Neural crest cell (in vitro differentiated cells): ENCODE results near the gene EOGT. TPM values are rescaled to one million over a fixed set of nuclear protein-coding genes. Genes with fewer than 3 reads are reported as not detected.

Experiments
- DNase-seq: peaks from one replicate; pipeline ENCODE4 v3.0.0; 2021; ENCODE audit warnings: low read depth, mixed read lengths, low spot score
- H3K27ac Mint-ChIP-seq: one replicate; pipeline ENCODE4 v1.8.0; 2021; ENCODE audit warnings: mild to moderate bottlenecking, mixed read lengths; ENCODE audit not compliant: unreplicated experiment
- H3K27me3 Mint-ChIP-seq: 2 replicates; pipeline ENCODE4 v1.8.0; 2021; ENCODE audit warnings: low read depth, mild to moderate bottlenecking, mixed read lengths
- H3K36me3 Mint-ChIP-seq: 2 replicates; pipeline ENCODE4 v1.8.0; 2021; ENCODE audit warnings: low read depth, mild to moderate bottlenecking, mixed read lengths
- H3K4me1 Mint-ChIP-seq: 2 replicates; pipeline ENCODE4 v1.8.0; 2021; ENCODE audit warnings: mixed read lengths
- H3K4me3 Mint-ChIP-seq: one replicate; pipeline ENCODE4 v1.8.0; 2021; ENCODE audit warnings: mild to moderate bottlenecking, mixed read lengths
- H3K9me3 Mint-ChIP-seq: 2 replicates; pipeline ENCODE4 v1.8.0; 2021; ENCODE audit warnings: mixed read lengths
- CTCF ChIP-seq: fragments of 200-600 bp; sonication (generic); conservative IDR thresholded peaks from 2 replicates; pipeline ENCODE4 v1.5.0; 2021; ENCODE audit warnings: antibody characterized with exemption, mild to moderate bottlenecking
- total RNA-seq: library from RNA; stranded (reverse); gene quantifications from 2 replicates; pipeline ENCODE4 v1.2.1, GENCODE V29; 2021

The EOGT gene
- total RNA-seq, 1 donor from 2014 or later = 16.2 TPM

GRCh38 chr3:68963376-68963775, 50.1 kb downstream of the EOGT start:
- H3K36me3 Mint-ChIP-seq = no peaks in the 10 kb centered on the region
- TF ChIP-seq CTCF = no peak
- no peaks in the 10 kb centered on the region for H3K9me3 Mint-ChIP-seq
- no peak for DNase-seq
- peaks cover 4% of the 10 kb centered on the region for H3K27me3 Mint-ChIP-seq
- H3K4me1 Mint-ChIP-seq = no peaks in the 10 kb centered on the region
- H3K4me3 Mint-ChIP-seq = no peak overlapping the region
- no peak overlapping the region for H3K27ac Mint-ChIP-seq

DNA sequence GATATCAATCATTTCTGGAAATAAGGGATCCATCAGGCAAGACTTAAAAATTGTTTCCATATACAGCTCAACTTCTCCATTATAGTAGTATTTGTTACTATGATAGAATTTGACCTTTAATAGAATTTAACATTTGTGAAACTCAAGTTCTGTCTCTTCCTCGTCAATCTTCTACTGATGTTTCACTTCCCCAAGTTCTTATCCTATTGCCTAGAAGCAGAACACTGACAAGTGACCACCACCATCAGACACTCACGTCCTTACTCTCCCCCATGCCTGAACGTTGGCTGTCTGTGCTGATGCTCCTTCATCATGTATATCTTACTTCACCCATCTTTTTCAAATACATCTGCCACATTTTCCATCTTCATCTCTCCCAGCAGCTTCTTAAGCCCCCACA, 54.6 kb downstream of the EOGT start:
- no peak overlapping the region for H3K27ac Mint-ChIP-seq
- no peak for TF ChIP-seq CTCF
- H3K27me3 Mint-ChIP-seq = peaks cover 10% of the 10 kb centered on the region
- H3K36me3 Mint-ChIP-seq = no peaks in the 10 kb centered on the region
- DNase-seq = no peak
- H3K4me1 Mint-ChIP-seq = peaks cover 4% of the 10 kb centered on the region
- no peaks in the 10 kb centered on the region for H3K9me3 Mint-ChIP-seq
- H3K4me3 Mint-ChIP-seq = no peak overlapping the region

DNA sequence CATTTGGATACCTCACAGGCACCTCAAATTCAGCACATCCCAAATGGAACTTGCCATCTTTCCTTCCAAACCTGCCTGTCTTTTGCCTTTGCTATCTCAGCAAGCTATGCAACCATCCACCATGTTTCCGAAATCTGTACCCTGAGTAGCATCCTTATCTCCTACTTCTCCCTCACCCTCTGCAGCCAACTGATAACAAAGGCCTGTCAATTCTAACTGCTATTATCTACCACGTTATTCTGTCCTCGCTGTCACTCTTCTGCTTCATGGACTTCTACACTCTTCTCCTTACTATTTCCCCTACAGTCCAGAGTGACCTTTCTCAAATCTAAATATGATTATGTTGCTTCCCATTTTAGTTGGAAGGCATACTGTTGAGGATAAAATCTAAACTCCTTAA, 55.6 kb downstream of the EOGT start:
- Mint-ChIP-seq H3K27me3 (peaks cover 10% of the 10 kb centered on the region), H3K36me3 (no peaks in the 10 kb centered on the region), H3K4me1 (peaks cover 9% of the 10 kb centered on the region), H3K4me3 (no peak overlapping the region), H3K9me3 (no peaks in the 10 kb centered on the region), H3K27ac (no peak overlapping the region)
- TF ChIP-seq CTCF = no peak
- no peak for DNase-seq

DNA sequence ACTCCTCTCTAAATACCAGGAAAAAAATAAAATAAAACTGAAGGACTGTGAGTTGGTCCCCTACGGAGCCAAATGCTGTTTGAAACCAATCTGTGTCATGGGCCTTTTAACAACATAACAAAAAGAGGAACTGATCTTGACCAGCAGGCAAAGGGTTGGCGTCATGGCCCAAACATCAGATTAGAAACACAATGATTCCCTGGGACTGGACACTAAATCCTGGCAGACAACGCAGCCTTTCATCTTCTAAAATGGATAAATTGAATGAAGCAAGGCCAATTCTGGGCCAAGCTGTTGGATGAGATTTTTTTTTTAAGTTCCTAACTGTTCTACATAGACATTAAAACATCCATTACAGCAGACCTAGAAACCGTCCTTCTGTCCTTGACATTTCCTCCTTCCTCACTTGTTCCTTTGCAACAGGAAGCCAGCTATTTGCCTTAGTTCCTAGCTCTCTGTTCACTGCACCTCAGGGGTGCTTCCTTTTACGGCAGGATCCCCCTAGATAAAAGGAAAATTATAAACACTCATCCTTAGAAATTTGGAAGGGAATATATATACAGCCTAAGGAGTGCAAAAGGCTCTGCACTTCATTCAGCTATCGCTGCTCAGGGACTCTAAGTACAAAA, 59.6 kb downstream of the EOGT start:
- no peak overlapping the region for H3K27ac Mint-ChIP-seq
- peaks cover 6% of the 10 kb centered on the region for H3K27me3 Mint-ChIP-seq
- H3K36me3 Mint-ChIP-seq = no peaks in the 10 kb centered on the region
- peaks cover 9% of the 10 kb centered on the region for H3K4me1 Mint-ChIP-seq
- H3K9me3 Mint-ChIP-seq = no peaks in the 10 kb centered on the region
- TF ChIP-seq CTCF = no peak
- no peak for DNase-seq
- no peak overlapping the region for H3K4me3 Mint-ChIP-seq

GRCh38 chr3:68945225-68945624, 68.3 kb downstream of the EOGT start:
- no peak for DNase-seq
- Mint-ChIP-seq H3K4me3 (no peak overlapping the region), H3K27me3 (no peaks in the 10 kb centered on the region), H3K27ac (no peak overlapping the region), H3K36me3 (no peaks in the 10 kb centered on the region), H3K9me3 (no peaks in the 10 kb centered on the region), H3K4me1 (peaks cover 15% of the 10 kb centered on the region)
- no peak for TF ChIP-seq CTCF
